ENCODE results near the gene CIDEC. TPM values are rescaled to one million over a fixed set of nuclear protein-coding genes. Genes with fewer than 3 reads are reported as not detected.
"Not testable (repeated sequence)": the region's sequence is repeated elsewhere in the genome, so short reads cannot be mapped to it uniquely, and the experiment has no call there.

The CIDEC gene
- total RNA-seq, 2 donors from 2014 or later: 0.65 TPM; not detected in 1

DNA sequence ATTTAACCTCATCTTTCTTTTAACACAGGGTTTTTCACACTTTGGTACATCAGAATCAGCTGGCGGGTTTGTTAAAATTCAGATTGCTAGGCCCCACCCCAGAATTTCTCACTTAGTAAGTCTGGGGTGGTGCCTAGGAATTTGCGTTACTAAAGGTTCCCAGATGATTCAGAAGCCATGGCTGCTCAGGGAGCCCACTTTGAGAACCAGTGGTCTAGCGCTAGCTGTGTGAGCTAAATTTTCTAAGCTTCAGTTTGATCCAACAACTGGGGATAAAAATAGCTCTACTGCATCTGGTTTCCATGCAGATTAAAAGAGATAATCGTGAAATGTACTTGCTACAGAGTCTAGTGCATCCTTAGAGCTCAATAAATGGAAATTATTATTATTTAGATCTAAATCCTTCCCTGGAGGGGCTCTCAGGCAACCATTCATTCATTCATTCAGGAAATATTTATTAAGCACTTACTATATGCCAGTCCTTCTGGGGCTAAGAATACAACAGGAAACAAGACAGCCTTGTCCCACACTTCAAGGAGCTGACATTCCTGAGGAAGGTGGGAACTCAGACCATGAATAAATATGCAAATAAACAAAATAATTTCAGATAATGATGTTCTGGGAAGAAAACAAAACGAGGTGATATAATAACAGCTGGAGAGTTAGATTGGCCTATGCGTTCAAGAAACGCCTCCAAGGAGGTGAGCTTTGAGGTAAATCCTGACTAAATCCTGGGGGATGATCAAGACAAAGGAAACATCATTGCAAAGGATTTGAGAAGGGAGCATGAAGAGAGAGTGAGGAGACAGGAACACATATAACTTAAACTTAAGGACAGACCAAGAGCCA, 3.9 kb upstream of the CIDEC start:
- no peak for DNase-seq
- Mint-ChIP-seq H3K4me1 (ENCODE audit: low read depth) (no peaks in the 10 kb centered on the region), H3K9me3 (no peaks in the 10 kb centered on the region), H3K4me3 (no peak overlapping the region), H3K36me3 (ENCODE audit: insufficient read depth in 2 of 2) (no peaks in the 10 kb centered on the region), H3K27ac (no peak overlapping the region), H3K27me3 (ENCODE audit: low read depth) (no peaks in the 10 kb centered on the region)
- ATAC-seq (replicated peaks in 1 of 2): no peak

DNA sequence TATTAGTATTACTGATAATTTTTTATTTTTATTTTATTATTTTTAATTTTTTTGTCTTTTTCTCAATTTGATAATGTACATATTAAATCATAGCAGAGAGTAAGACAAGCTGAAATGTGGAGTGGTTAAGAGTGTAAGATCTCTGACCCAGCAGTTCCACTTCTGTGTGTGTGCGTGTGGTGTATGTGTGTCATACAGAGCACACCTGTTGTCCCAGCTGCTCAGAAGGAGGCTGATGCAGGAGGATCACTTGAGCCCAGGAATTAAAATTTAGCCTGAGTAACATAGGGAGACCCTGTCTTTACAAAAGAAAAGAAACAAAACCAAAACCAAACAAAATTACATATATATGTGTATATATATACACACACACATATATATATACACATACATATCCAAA, 1.4 kb upstream of the CIDEC start:
- no peak for DNase-seq
- H3K27ac Mint-ChIP-seq: no peak overlapping the region
- H3K36me3 Mint-ChIP-seq (ENCODE audit: insufficient read depth in 2 of 2): no peaks in the 10 kb centered on the region
- no peak for ATAC-seq (replicated peaks in 1 of 2)
- H3K27me3 Mint-ChIP-seq (ENCODE audit: low read depth): no peaks in the 10 kb centered on the region
- H3K4me1 Mint-ChIP-seq (ENCODE audit: low read depth): no peaks in the 10 kb centered on the region
- no peak overlapping the region for H3K4me3 Mint-ChIP-seq
- no peaks in the 10 kb centered on the region for H3K9me3 Mint-ChIP-seq

- no peaks in the 10 kb centered on the region for H3K36me3 Mint-ChIP-seq (ENCODE audit: insufficient read depth in 2 of 2)
- ATAC-seq (replicated peaks in 1 of 2) (no peak), DNase-seq (no peak)
- H3K4me1 Mint-ChIP-seq (ENCODE audit: low read depth): no peaks in the 10 kb centered on the region
- H3K9me3 Mint-ChIP-seq: no peaks in the 10 kb centered on the region
- H3K4me3 Mint-ChIP-seq: no peak overlapping the region
- no peak overlapping the region for H3K27ac Mint-ChIP-seq
- no peaks in the 10 kb centered on the region for H3K27me3 Mint-ChIP-seq (ENCODE audit: low read depth)
Observed at GRCh38 chr3:9878700-9879099, 1.4 kb downstream of the CIDEC start.

- Mint-ChIP-seq H3K27ac (no peak overlapping the region), H3K9me3 (no peaks in the 10 kb centered on the region), H3K4me1 (ENCODE audit: low read depth) (no peaks in the 10 kb centered on the region), H3K27me3 (ENCODE audit: low read depth) (no peaks in the 10 kb centered on the region), H3K36me3 (ENCODE audit: insufficient read depth in 2 of 2) (no peaks in the 10 kb centered on the region), H3K4me3 (no peak overlapping the region)
- ATAC-seq (replicated peaks in 1 of 2): peak in 1 of 2 donors; percentile 37
- no peak for DNase-seq
Observed at GRCh38 chr3:9876991-9877390, 3.1 kb downstream of the CIDEC start.

- not testable (repeated sequence) for H3K9me3 Mint-ChIP-seq; H3K27me3 Mint-ChIP-seq (ENCODE audit: low read depth); DNase-seq; H3K36me3 Mint-ChIP-seq (ENCODE audit: insufficient read depth in 2 of 2); H3K4me1 Mint-ChIP-seq (ENCODE audit: low read depth); H3K27ac Mint-ChIP-seq; H3K4me3 Mint-ChIP-seq; ATAC-seq (replicated peaks in 1 of 2)
Observed at GRCh38 chr3:9876255-9876654, 3.8 kb downstream of the CIDEC start.

DNA sequence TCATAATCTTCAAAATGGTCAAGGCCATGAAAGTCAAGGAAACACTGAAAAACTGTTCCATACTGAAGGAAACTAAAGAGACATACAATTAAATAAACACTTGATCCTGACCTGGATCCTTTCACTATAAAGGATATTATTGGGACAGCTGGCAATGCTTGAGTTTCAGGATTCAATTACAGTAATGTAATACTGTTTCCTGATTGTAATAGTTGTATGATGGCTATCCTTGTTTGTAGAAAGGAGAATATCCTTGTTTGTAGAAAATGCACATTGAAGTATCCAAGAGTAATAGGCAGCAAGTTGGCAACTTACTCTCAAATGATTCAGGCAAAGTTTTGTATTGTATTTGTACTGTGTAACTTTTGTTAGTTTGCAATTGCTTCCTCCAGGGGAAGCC, 4.6 kb downstream of the CIDEC start:
- ATAC-seq (replicated peaks in 1 of 2) (no peak), DNase-seq (no peak)
- Mint-ChIP-seq H3K36me3 (ENCODE audit: insufficient read depth in 2 of 2) (no peaks in the 10 kb centered on the region), H3K27me3 (ENCODE audit: low read depth) (no peaks in the 10 kb centered on the region), H3K27ac (no peak overlapping the region), H3K4me1 (ENCODE audit: low read depth) (no peaks in the 10 kb centered on the region), H3K4me3 (no peak overlapping the region), H3K9me3 (no peaks in the 10 kb centered on the region)

DNA sequence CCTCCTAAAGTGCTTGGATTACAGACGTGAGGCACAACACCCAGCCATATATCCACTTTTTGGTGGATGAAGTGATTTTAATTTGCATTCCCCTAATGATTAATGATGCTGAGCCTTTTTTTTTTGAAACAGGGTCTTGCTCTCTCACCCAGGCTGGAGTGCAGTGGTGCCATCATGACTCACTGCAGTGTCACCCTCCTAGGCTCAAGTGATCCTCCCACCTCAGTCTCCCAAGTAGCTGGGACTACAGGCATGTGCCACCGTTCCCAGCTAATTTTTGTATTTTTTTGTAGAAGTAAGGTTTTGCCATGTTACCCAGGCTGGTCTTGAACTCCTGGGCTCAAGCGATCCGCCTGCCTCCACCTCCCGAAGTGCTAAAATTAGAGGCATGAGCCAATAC, 8.0 kb downstream of the CIDEC start:
- ATAC-seq (replicated peaks in 1 of 2); H3K27ac Mint-ChIP-seq: not testable (repeated sequence)

GRCh38 chr3:9870978-9871377, 9.1 kb downstream of the CIDEC start:
- DNase-seq (no peak), ATAC-seq (replicated peaks in 1 of 2) (no peak)
- Mint-ChIP-seq H3K4me1 (ENCODE audit: low read depth) (no peaks in the 10 kb centered on the region), H3K36me3 (ENCODE audit: insufficient read depth in 2 of 2) (no peaks in the 10 kb centered on the region), H3K27me3 (ENCODE audit: low read depth) (no peaks in the 10 kb centered on the region), H3K27ac (no peak overlapping the region), H3K4me3 (no peak overlapping the region), H3K9me3 (no peaks in the 10 kb centered on the region)

More for the DNA sequence above, 8.0 kb downstream of the CIDEC start:
- H3K4me3 Mint-ChIP-seq; DNase-seq; H3K27me3 Mint-ChIP-seq (ENCODE audit: low read depth); H3K9me3 Mint-ChIP-seq; H3K36me3 Mint-ChIP-seq (ENCODE audit: insufficient read depth in 2 of 2); H3K4me1 Mint-ChIP-seq (ENCODE audit: low read depth): not testable (repeated sequence)

DNA sequence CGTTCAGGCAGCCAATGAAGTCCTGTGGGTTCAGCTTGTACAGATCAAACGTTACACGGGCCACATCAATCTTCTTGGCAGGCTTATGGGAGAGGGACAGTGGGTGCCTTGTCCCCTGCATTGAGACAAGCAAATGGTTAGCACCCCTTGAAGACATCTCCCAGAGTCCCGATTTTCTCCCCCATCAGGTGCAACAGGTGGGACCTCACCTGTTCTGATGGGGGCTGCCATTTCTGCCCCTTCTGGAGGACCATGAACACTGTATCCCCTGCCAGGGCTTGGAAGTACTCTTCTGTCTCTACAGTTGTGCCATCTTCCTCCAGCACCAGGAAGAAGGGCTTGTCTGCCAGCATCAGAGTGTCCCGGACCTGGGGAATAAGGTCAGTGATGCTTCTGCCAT, 10.1 kb downstream of the CIDEC start:
- no peak overlapping the region for H3K27ac Mint-ChIP-seq
- no peak overlapping the region for H3K4me3 Mint-ChIP-seq
- no peaks in the 10 kb centered on the region for H3K36me3 Mint-ChIP-seq (ENCODE audit: insufficient read depth in 2 of 2)
- no peaks in the 10 kb centered on the region for H3K27me3 Mint-ChIP-seq (ENCODE audit: low read depth)
- ATAC-seq (replicated peaks in 1 of 2) (no peak), DNase-seq (no peak)
- H3K9me3 Mint-ChIP-seq: no peaks in the 10 kb centered on the region
- H3K4me1 Mint-ChIP-seq (ENCODE audit: low read depth): no peaks in the 10 kb centered on the region

GRCh38 chr3:9867106-9867505, 12.9 kb downstream of the CIDEC start:
- H3K4me1 Mint-ChIP-seq (ENCODE audit: low read depth): no peaks in the 10 kb centered on the region
- H3K4me3 Mint-ChIP-seq: no peak overlapping the region
- H3K27ac Mint-ChIP-seq: no peak overlapping the region
- H3K9me3 Mint-ChIP-seq: no peaks in the 10 kb centered on the region
- no peaks in the 10 kb centered on the region for H3K27me3 Mint-ChIP-seq (ENCODE audit: low read depth)
- ATAC-seq (replicated peaks in 1 of 2): no peak
- no peaks in the 10 kb centered on the region for H3K36me3 Mint-ChIP-seq (ENCODE audit: insufficient read depth in 2 of 2)
- no peak for DNase-seq

GRCh38 chr3:9866639-9867038, 13.4 kb downstream of the CIDEC start:
- no peaks in the 10 kb centered on the region for H3K9me3 Mint-ChIP-seq
- H3K27ac Mint-ChIP-seq: no peak overlapping the region
- no peak for ATAC-seq (replicated peaks in 1 of 2)
- H3K4me1 Mint-ChIP-seq (ENCODE audit: low read depth): no peaks in the 10 kb centered on the region
- no peak for DNase-seq
- no peaks in the 10 kb centered on the region for H3K27me3 Mint-ChIP-seq (ENCODE audit: low read depth)
- H3K36me3 Mint-ChIP-seq (ENCODE audit: insufficient read depth in 2 of 2): no peaks in the 10 kb centered on the region
- no peak overlapping the region for H3K4me3 Mint-ChIP-seq

GRCh38 chr3:9865125-9865637, 14.9 kb downstream of the CIDEC start:
- H3K27ac Mint-ChIP-seq; DNase-seq; H3K27me3 Mint-ChIP-seq (ENCODE audit: low read depth); H3K4me3 Mint-ChIP-seq; H3K4me1 Mint-ChIP-seq (ENCODE audit: low read depth); ATAC-seq (replicated peaks in 1 of 2); H3K9me3 Mint-ChIP-seq; H3K36me3 Mint-ChIP-seq (ENCODE audit: insufficient read depth in 2 of 2): not testable (repeated sequence)

DNA sequence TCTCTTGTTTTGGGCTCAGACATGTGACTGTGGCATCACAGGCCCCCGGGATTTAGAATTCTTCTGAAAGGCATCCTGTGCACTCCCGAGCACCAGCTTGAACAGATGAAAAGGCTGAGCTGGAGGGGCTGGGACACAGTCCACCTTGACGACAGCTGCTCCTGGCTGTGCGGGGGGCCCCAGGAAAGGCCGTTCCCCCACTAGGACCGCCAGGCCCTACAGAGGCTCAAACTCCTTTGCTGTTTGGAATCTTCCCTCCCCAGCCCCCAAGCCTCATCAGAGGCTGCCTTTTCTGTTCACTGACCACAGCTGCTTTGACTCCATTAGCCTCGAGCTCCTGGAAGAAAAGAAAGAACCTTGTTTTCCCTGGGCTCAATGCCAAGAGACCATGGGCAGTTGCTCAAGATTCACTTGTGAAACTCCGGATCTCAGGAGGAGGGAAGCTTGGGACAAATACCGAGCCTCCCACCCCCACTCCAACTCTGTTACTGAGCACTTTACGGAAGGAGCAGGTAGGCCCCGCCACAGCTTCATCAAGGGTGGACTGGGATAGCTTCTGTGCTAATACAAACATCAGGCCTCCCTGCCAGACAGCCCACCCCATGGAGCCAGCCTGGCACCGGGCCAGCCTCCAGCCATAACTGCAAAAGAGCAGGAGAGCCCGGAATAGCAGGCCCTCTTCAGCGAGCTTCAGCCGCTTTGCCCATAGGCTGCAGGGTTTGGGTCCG, 15.7 kb downstream of the CIDEC start:
- Mint-ChIP-seq H3K4me1 (ENCODE audit: low read depth) (no peaks in the 10 kb centered on the region), H3K9me3 (no peaks in the 10 kb centered on the region), H3K27ac (no peak overlapping the region), H3K27me3 (ENCODE audit: low read depth) (no peaks in the 10 kb centered on the region), H3K4me3 (no peak overlapping the region), H3K36me3 (ENCODE audit: insufficient read depth in 2 of 2) (no peaks in the 10 kb centered on the region)
- ATAC-seq (replicated peaks in 1 of 2): no peak
- DNase-seq: no peak

Data from activated T-cell treated with anti-CD3 and anti-CD28 coated beads, Interleukin-2, amount 50 U/mL, for 72 hours (primary cell).